AG08395 (cell line): Measurements from ENCODE around the gene FLRT2.

Experiments
- DNase-seq: peaks from one replicate; pipeline ENCODE4 v3.0.0; 2012; ENCODE audit warnings: mixed read lengths, low spot score

The FLRT2 gene

GRCh38 chr14:85530626-85531025 is 682 bp downstream of the FLRT2 start:
- DNase-seq = no peak

DNA sequence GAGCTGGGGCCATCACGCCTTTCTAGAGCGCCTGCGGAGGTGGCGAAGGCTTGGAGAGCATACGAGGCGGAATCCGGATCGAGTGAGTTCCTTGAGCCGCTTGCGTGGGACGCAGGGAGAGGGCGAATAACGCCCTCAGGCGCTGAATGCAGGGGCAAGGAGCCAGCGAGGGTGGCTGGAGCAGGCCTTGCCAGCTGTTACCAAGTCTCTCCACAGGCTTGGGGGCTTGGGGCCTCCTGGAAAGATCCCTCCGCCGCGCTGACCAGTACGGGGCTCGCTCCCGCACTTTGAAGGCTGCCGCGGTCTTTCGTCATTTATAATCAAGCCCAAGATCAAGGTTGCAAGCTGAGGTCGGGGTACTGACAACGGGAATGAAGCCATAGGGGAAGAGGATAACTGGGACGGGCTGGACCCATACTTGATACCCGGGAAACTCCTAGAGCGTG is 1.2 kb downstream of the FLRT2 start:
- peak; percentile 28 for DNase-seq

DNA sequence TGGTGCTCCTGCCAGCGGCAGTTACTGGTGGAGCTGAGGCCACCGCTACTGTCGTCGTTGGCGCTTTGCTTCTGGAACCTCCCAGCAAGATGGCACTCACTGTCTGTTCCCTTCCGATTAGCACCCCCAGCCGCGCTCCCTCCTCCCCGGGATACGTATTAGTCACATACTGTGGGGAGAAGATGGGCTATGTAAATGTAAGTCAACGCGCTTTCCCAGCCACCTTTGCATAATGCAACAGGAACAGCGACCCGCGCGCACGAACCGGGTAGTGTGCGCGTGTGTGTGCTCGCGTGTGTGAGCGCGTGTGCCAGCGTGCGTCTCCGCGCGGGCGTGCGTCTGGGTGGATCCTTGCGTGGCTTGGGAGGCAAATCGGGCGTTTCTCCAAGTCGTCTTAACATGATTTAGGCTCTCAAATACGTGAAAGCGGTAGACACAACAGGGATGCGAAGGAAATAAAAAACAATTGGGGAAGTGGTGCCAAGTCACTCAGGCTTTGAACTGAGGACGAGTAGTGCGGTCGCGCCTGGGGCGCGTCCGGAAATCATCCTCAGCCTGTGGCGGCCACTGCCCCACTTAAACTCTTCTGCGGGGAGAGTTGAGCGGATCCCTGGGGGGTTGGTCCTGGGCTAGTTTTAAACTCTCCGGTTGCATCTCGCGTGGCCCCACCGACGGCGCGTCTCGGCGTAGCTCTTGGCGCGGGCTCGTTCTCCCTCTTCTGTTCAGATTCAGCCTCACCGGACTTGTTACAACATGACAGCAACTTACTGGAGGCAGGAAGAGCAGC is 1.8 kb downstream of the FLRT2 start:
- DNase-seq = peak; percentile 70

- DNase-seq = no peak
Observed at GRCh38 chr14:85532374-85533022, 2.6 kb downstream of the FLRT2 start.

DNA sequence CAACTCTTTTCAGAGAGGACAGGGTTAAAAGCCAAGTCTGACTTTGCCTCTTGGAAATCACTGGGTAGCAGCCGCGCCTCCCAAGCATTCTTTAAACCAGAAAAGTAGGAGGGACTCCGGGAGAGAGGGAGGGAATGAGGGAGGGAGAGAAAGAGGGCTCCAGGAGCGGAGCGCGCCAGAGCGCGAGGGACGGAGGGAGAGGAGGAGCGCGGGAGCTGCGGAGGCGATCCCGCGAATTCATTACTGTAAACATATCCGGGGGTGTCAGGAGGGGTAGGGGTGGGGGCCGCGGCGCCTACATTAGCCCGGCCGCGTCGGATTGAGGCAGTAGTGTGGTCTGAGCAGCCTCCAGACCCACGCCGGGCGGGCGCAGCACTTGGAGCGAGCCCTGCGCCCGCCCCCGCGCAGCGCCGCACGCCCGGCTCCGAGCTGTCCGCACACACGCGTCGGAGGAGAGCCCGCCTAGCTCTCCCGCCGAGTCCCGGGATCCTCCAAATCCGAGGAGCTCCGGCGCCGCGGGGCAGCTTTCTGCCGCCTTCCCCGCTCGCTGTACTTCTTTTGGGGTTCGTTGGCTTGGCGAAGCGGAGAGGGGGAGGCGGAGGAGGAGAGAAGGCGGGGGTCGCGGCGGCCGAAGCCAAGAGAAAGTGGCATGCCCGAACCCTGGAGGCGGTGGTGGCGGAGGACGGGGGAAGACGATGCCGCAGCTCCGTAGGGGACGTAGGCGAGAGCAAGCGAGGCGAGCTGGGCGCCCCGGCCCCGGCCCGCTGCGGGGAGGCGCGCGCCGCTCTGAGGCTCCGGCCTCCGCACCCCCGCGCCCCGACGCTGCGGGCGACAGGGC is 3.3 kb downstream of the FLRT2 start:
- DNase-seq = peak; percentile 72

GRCh38 chr14:85533861-85534291 is 3.9 kb downstream of the FLRT2 start:
- peak; percentile 10 for DNase-seq

DNA sequence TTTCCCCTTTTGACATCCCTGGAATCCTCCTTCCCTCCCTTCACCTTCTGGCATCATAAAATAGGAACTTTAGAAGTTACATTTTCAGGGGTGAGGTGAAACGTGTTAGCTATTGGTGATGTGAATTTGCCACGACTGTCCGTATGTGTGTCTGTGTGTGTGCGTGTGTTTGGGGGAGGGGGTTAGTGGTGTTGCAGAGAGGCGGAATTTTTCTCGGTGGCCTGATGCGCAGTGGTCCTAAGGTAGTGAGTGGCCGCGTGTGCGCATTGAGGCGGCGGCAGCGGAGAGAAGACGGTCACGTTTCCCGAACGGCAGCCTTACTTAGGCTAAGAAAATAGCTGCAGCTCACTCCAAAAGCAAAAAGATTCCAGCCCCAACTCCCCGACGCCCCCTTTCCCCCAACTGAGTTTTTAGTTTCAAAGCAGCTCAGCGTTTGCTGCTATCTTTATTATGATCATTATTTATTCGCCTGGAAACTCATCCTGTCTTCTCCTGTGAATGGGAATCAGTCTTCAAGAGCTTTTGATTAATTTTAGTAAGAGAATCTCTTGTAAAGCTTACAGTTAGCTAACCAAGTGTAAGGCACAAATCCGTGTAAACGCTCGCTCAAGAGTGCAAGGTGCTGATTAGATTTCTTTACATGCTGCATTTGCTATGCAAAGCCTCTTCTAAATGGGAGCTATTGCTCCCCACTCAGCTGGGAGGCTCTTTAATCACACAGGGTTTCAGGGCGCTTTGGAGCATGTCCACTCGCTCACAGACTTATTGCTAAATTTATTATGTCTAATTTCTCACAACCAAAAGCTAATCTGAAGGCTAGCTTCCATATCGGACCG is 4.7 kb downstream of the FLRT2 start:
- DNase-seq = no peak

DNA sequence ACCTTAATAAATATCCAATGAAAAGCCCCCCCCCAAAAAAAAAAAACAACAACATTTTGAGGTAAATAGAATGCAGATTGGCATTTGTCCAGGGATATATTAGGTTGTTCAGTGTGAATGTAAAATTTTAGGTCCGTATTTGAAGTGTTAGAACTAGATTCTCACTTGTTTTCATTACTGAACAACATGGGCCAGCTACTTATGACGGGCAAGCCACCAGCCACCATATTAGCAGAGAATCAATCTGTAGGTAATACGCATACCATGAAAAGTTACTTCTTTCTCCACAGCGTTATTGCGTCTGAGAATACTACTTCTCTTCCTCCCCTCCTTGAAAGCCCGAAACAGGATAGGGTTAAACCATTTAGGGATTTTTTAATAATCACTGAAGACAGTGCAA is 5.4 kb downstream of the FLRT2 start:
- DNase-seq = no peak

GRCh38 chr14:85535991-85536832 is 6.3 kb downstream of the FLRT2 start:
- DNase-seq = peak; percentile 60

- peak; percentile 3 for DNase-seq
Observed at GRCh38 chr14:85536833-85537190, 6.9 kb downstream of the FLRT2 start.

- no peak for DNase-seq
Observed at GRCh38 chr14:85537526-85537925, 7.6 kb downstream of the FLRT2 start.

- DNase-seq = no peak
Observed at GRCh38 chr14:85538636-85539035, 8.7 kb downstream of the FLRT2 start.

- DNase-seq = no peak
Observed at GRCh38 chr14:85539510-85539909, 9.6 kb downstream of the FLRT2 start.

DNA sequence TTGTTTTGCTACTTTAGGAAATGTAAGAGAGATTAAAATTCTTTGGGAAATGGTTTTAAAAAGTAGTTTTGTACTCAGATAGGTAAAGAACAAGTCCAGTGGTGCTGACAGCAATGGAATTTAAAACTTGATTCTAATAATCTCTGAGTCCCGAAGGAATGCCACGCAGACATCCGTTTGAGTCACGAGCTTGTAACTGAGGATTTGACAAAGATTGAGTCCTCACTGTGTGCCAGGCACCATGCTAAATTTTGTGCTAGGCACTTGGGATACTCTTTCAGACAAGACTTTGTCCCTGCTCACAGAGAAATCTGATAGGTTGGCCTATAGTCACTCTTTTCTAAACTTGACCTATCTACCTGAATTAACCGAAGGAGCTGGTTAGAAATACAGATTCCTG is 12.7 kb downstream of the FLRT2 start:
- no peak for DNase-seq

DNA sequence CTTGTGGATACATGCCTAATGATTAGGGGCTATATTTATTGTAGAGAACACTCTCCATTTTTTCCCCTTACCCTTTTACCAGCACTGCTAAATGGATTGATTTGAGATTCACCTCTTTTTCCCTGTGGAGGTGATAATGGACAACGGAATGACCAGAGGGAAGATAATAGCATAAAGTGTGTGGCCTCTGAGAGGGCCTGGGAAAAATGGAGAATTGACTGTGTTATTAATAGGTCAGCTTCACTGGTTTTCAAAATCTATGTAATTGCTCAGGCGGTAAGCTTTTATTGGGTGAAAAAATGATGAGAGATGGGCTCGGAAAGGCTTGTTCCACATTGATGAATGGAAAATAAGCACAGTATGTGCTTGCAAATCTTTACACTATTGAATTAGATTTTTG is 15.8 kb downstream of the FLRT2 start:
- DNase-seq = no peak

GRCh38 chr14:85546390-85546789 is 16.4 kb downstream of the FLRT2 start:
- DNase-seq = no peak

- no peak for DNase-seq
Observed at GRCh38 chr14:85549697-85550096, 19.8 kb downstream of the FLRT2 start.

DNA sequence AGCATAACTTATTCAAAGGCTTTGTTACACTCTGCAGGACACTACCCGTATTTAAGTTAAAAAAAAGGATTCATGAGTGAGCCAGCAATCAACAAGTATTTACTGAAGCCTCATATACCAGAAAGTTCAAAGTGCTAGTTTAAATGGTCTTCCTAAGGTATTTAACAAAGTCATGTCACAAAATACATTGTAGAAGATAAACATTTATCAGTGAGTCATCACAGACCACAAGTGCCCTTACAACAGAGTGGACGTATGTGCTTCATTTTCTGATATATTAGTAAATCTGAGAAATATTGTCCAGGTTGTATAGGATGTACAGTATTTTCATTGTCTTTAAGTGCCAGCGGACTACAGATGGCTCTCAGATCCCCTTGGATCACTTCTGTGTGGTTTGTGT is 24.2 kb downstream of the FLRT2 start:
- DNase-seq = no peak

DNA sequence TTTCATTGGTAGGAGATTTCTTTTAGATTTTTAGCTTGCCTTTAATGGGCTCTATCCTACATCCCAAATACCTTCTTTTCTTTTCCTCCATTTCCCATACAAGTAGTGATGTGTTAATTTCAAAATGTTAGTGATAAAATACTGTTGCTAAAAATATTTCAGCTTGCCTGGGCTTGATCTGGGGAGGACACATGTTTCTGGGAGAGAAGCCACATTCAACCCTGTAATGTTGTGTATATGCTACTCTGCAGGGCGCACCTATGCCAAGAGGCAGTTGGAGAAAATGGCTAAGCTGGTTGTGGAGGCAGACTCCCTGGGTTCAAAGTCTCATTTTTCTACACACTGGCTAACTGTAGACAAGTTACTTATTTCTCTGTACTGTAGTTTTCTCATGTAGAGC is 26.3 kb downstream of the FLRT2 start:
- DNase-seq = no peak

DNA sequence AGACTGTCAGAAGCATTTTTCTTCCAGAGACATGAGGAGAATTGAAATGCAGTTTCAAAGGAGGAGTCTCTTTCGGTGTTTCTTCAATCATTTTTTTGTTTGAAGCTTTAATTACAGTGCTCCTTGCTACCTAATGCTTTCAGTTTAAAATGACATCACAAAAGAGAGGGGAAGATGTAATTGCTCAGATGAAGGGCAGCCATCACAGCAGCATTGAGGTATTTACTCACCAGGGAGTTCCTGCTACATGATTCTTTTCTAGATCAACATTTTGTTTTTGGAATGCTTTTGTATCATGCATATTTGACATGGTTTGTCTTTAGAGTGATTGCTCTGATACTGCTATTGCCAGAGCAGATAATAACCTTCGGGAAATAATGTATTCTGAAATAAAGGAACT is 28.6 kb downstream of the FLRT2 start:
- DNase-seq = no peak

DNA sequence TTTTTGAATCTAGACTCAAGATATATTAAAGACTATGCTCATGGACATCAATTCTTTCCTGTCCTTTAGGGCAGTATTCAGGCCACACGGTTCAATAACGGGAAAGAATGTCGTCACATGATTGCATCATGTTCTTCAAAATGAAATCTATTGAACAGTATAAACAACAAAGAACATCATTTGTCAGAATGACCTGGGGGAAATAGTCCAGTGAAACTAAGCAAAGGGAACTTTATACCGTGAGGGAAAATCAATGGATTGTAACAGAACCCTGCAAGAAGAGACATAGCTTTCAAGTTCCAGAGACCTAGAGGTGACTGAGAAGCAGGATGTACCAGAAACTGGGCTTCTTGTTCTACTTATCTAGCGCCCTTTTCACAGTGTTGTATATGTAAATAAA is 32.7 kb downstream of the FLRT2 start:
- no peak for DNase-seq
